HepG2 (cell line): ENCODE measurements around the gene ZNF226. TPM values are rescaled to one million over a fixed set of nuclear protein-coding genes. Genes with fewer than 3 reads are reported as not detected.

Experiments used
- ADNP ChIP-seq: sonication (generic); formaldehyde crosslinking; IDR thresholded peaks from 2 replicates; pipeline ENCODE4 v1.4.0; 2020; ENCODE audit warnings: missing genetic modification reagents
- ASH2L ChIP-seq: fragments of 300-600, 200-600 bp; sonication (generic); IDR thresholded peaks from 2 replicates; pipeline ENCODE4 v1.7.0; 2017; ENCODE audit warnings: low read depth, mild to moderate bottlenecking, moderate library complexity, mixed read lengths, low read length; ENCODE audit not compliant: insufficient read length
- CREB1 ChIP-seq, 2 experiments: fragments of 450-650 bp in 1 of 2; IDR thresholded peaks; 2 replicates each; pipeline ENCODE4 v1.6.1; 2016 to 2017; ENCODE audit warnings: control low read depth in 1 of 2, mild to moderate bottlenecking in 1 of 2, missing compliant biosample characterization in 1 of 2, missing genetic modification characterization in 1 of 2
- FOXO1 ChIP-seq: sonication (generic); formaldehyde crosslinking; IDR thresholded peaks from 2 replicates; pipeline ENCODE4 v1.4.0; 2020; ENCODE audit warnings: missing genetic modification reagents
- GABPB1 ChIP-seq: IDR thresholded peaks from 2 replicates; pipeline ENCODE4 v1.6.1; 2016; ENCODE audit warnings: mild to moderate bottlenecking, missing genetic modification reagents, moderate library complexity, missing compliant biosample characterization
- GFI1 ChIP-seq: sonication (generic); formaldehyde crosslinking; IDR thresholded peaks from 2 replicates; pipeline ENCODE4 v1.5.0; 2020; ENCODE audit warnings: missing genetic modification reagents, mild to moderate bottlenecking, borderline replicate concordance
- KAT7 ChIP-seq: IDR thresholded peaks from 2 replicates; pipeline ENCODE4 v1.6.1; 2018; ENCODE audit warnings: borderline replicate concordance, missing compliant biosample characterization
- KDM6A ChIP-seq: IDR thresholded peaks from 2 replicates; pipeline ENCODE4 v1.6.1; 2016; ENCODE audit warnings: low read depth
- KLF11 ChIP-seq: IDR thresholded peaks from 2 replicates; pipeline ENCODE4 v1.6.1; 2016; ENCODE audit warnings: missing compliant biosample characterization
- KLF12 ChIP-seq: sonication (generic); formaldehyde crosslinking; IDR thresholded peaks from 2 replicates; pipeline ENCODE4 v1.4.0; 2020; ENCODE audit warnings: missing genetic modification reagents, borderline replicate concordance
- MAF1 ChIP-seq: sonication (generic); formaldehyde crosslinking; IDR thresholded peaks from 2 replicates; pipeline ENCODE4 v1.5.0; 2020; ENCODE audit warnings: missing genetic modification reagents, borderline replicate concordance
- NCOA5 ChIP-seq: sonication (generic); formaldehyde crosslinking; IDR thresholded peaks from 2 replicates; pipeline ENCODE4 v1.4.0; 2020; ENCODE audit warnings: missing genetic modification reagents
- SP140L ChIP-seq: sonication (generic); formaldehyde crosslinking; IDR thresholded peaks from 2 replicates; pipeline ENCODE4 v1.4.0; 2020; ENCODE audit warnings: missing genetic modification reagents, borderline replicate concordance
- THAP11 ChIP-seq: IDR thresholded peaks from 2 replicates; pipeline ENCODE4 v1.6.1; 2016; ENCODE audit warnings: missing biosample characterization, missing genetic modification reagents
- ZBTB3 ChIP-seq: sonication (generic); formaldehyde crosslinking; IDR thresholded peaks from 2 replicates; pipeline ENCODE4 v1.4.0; 2020; ENCODE audit warnings: low read depth, mild to moderate bottlenecking, moderate library complexity, missing genetic modification reagents, borderline replicate concordance
- ZC3H4 ChIP-seq: sonication (generic); formaldehyde crosslinking; IDR thresholded peaks from 2 replicates; pipeline ENCODE4 v1.4.0; 2020; ENCODE audit warnings: missing genetic modification reagents, borderline replicate concordance
- ZNF335 ChIP-seq: sonication (generic); formaldehyde crosslinking; IDR thresholded peaks from 2 replicates; pipeline ENCODE4 v1.4.0; 2020; ENCODE audit warnings: missing genetic modification reagents
- polyA plus RNA-seq, 8 experiments: library from polyadenylated mRNA; depleted of rRNA in 3 of 8; stranded (reverse) in 7 of 8; unstranded in 1 of 8; fragments of >200 nt; fragmentation: Illumina TruSeq in 4 of 8; extraction: Trizol in 4 of 8; gene quantifications; 2 replicates each; pipeline versions ENCODE4 v1.2.1 to v1.2.3, GENCODE V29; 2011 to 2016; ENCODE audit warnings: low read depth in 4 of 8, missing spikeins in 1 of 8, mixed read lengths in 1 of 8; ENCODE audit not compliant: insufficient read depth in 1 of 8
- total RNA-seq, 5 experiments: library from RNA; depleted of rRNA; stranded (reverse); fragments of >200 nt; fragmentation: Illumina TruSeq; extraction: Trizol; gene quantifications; 2 replicates each; pipeline ENCODE4 v1.2.3, GENCODE V29; 2016; ENCODE audit warnings: low read depth in 1 of 5
- TF ChIP-seq, protein P1 (sequence below): sonication (generic); formaldehyde crosslinking; IDR thresholded peaks from 2 replicates; pipeline ENCODE4 v1.4.0; 2020; ENCODE audit warnings: missing genetic modification reagents, borderline replicate concordance
- TF ChIP-seq, protein P2 (sequence below): sonication (generic); formaldehyde crosslinking; IDR thresholded peaks from 2 replicates; pipeline ENCODE4 v1.8.1; 2023; ENCODE audit warnings: mild to moderate bottlenecking, moderate library complexity, missing genetic modification reagents
- TF ChIP-seq, protein P3 (sequence below): sonication (generic); formaldehyde crosslinking; IDR thresholded peaks from 2 replicates; pipeline ENCODE4 v1.4.0; 2020; ENCODE audit warnings: missing genetic modification reagents
- TF ChIP-seq, protein P4 (sequence below): sonication (generic); formaldehyde crosslinking; IDR thresholded peaks from 2 replicates; pipeline ENCODE4 v1.8.1; 2023; ENCODE audit warnings: mild to moderate bottlenecking, inconsistent platforms, moderate library complexity, missing genetic modification reagents, borderline replicate concordance
- TF ChIP-seq, protein P5 (sequence below): sonication (generic); formaldehyde crosslinking; IDR thresholded peaks from 2 replicates; pipeline ENCODE4 v1.8.0; 2022; ENCODE audit warnings: mild to moderate bottlenecking, missing genetic modification reagents, moderate library complexity

The ZNF226 gene
- total and polyA plus RNA-seq, 2 of the 13 experiments (the other 11 are each of a cell fraction or from before 2014, with no cell fraction given), result 8.3 to 16.0 TPM

DNA sequence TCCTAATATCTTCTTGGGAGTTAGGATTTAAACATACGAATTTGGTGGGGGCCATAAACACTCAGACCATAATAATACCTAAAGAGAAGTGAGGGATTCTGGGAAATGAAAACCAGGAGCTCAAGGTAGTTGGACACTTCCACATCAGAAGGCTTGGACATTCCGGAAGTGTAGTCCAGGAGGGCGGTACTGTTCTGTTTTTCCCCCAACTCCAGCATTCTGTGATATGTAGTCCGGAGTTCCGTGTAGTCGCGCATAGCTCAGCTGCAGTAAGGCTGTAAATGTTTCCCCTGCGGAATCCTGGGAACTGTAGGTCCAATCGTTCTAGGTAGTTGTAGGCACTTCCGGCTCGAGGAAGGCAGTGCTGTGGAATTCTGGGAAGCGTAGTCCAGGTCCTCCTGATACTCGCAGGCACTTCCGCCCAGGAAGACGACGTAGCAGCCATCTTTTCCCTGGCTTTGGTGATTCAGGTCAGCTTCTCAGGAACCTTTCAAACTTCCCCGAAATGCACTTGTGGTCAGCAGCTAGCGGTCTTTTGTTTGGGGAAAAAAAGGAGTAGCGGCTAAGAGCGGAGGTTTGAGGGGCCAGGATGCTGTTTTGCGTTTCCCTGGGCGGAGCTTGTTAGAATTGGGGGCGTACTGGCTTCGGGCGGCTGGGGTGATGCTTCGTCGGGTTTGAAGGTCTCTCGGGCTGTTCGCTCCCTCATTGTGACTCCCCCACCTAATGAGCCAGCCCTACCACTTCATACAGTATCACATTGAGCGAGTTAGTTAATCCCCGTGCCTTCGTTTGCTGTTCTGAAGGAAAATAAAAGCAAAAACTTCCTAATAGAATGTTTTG lies at the start of gene ZNF226 (continued):
- TF ChIP-seq, protein P1, sequence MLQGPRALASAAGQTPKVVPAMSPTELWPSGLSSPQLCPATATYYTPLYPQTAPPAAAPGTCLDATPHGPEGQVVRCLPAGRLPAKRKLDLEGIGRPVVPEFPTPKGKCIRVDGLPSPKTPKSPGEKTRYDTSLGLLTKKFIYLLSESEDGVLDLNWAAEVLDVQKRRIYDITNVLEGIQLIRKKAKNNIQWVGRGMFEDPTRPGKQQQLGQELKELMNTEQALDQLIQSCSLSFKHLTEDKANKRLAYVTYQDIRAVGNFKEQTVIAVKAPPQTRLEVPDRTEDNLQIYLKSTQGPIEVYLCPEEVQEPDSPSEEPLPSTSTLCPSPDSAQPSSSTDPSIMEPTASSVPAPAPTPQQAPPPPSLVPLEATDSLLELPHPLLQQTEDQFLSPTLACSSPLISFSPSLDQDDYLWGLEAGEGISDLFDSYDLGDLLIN (CRISPR knock-in tag), result 0 out of 2 replicates have a peak, but pooled peaks have one; percentile 22
- TF ChIP-seq ZNF335 (CRISPR knock-in tag) (peak; percentile 92), ADNP (no peak), GABPB1 (peak; percentile 96), MAF1 (CRISPR knock-in tag) (0 out of 2 replicates have a peak, but pooled peaks have one; percentile 44), ZC3H4 (CRISPR knock-in tag) (no peak), FOXO1 (CRISPR knock-in tag) (no peak; the same call in 1 of the 2 replicates), ZBTB3 (CRISPR knock-in tag) (no peak), KLF12 (CRISPR knock-in tag) (no peak; the same call in 1 of the 2 replicates), ASH2L (peak; percentile 69), KDM6A (CRISPR knock-in tag) (no peak), CREB1 (IDR thresholded peaks at IDR 0.05) (peak; percentile 72), CREB1 (CRISPR knock-in tag; IDR thresholded peaks at IDR 0.05) (peak; percentile 92), GFI1 (CRISPR knock-in tag) (no peak), THAP11 (CRISPR knock-in tag) (peak; percentile 99), KLF11 (0 out of 2 replicates have a peak, but pooled peaks have one; percentile 24), SP140L (CRISPR knock-in tag) (no peak), KAT7 (CRISPR knock-in tag) (0 out of 2 replicates have a peak, but pooled peaks have one; percentile 41), NCOA5 (no peak)
- TF ChIP-seq, protein P2, sequence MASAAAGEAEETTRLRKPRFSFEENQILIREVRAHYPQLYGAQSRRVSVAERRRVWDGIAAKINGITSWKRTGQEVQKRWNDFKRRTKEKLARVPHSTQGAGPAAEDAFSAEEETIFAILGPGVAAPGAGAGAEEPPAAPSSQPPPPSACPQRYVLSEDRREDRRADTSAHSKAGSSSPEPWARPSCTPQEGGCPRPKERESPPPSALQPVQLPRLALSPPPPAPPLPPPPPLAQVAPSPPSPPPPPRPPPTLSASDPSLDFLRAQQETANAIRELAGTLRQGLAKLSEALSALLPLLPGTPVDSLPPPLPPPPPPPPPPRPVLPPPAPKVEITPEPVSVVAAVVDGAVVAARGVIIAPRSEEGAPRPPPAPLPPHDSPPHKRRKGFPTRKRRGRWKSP, result no peak
- TF ChIP-seq, protein P3, sequence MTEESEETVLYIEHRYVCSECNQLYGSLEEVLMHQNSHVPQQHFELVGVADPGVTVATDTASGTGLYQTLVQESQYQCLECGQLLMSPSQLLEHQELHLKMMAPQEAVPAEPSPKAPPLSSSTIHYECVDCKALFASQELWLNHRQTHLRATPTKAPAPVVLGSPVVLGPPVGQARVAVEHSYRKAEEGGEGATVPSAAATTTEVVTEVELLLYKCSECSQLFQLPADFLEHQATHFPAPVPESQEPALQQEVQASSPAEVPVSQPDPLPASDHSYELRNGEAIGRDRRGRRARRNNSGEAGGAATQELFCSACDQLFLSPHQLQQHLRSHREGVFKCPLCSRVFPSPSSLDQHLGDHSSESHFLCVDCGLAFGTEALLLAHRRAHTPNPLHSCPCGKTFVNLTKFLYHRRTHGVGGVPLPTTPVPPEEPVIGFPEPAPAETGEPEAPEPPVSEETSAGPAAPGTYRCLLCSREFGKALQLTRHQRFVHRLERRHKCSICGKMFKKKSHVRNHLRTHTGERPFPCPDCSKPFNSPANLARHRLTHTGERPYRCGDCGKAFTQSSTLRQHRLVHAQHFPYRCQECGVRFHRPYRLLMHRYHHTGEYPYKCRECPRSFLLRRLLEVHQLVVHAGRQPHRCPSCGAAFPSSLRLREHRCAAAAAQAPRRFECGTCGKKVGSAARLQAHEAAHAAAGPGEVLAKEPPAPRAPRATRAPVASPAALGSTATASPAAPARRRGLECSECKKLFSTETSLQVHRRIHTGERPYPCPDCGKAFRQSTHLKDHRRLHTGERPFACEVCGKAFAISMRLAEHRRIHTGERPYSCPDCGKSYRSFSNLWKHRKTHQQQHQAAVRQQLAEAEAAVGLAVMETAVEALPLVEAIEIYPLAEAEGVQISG (CRISPR knock-in tag), result peak; percentile 96
- TF ChIP-seq, protein P4, sequence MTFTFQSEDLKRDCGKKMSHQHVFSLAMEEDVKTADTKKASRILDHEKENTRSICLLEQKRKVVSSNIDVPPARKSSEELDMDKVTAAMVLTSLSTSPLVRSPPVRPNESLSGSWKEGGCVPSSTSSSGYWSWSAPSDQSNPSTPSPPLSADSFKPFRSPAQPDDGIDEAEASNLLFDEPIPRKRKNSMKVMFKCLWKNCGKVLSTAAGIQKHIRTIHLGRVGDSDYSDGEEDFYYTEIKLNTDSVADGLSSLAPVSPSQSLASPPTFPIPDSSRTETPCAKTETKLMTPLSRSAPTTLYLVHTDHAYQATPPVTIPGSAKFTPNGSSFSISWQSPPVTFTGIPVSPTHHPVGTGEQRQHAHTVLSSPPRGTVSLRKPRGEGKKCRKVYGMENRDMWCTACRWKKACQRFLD (CRISPR knock-in tag), result no peak
- TF ChIP-seq, protein P5, sequence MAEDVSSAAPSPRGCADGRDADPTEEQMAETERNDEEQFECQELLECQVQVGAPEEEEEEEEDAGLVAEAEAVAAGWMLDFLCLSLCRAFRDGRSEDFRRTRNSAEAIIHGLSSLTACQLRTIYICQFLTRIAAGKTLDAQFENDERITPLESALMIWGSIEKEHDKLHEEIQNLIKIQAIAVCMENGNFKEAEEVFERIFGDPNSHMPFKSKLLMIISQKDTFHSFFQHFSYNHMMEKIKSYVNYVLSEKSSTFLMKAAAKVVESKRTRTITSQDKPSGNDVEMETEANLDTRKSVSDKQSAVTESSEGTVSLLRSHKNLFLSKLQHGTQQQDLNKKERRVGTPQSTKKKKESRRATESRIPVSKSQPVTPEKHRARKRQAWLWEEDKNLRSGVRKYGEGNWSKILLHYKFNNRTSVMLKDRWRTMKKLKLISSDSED (CRISPR knock-in tag), result no peak
